Neuronal stem cell (in vitro differentiated cells): ENCODE data around the gene ARAP1.

Experiments used
- DNase-seq: peaks from one replicate; pipeline ENCODE4 v3.0.0-alpha.2; 2013; ENCODE audit warnings: low spot score
- H2AFZ ChIP-seq: one replicate; pipeline ENCODE4 v1.6.1; 2013; ENCODE audit warnings: mild to moderate bottlenecking, low read length, inconsistent platforms
- H2AK5ac ChIP-seq: 2 replicates; pipeline ENCODE4 v1.6.1; 2013; ENCODE audit warnings: low read depth, mild to moderate bottlenecking, inconsistent platforms, low read length, moderate library complexity, mixed read lengths
- H2BK120ac ChIP-seq: 2 replicates; pipeline ENCODE4 v1.6.1; 2013; ENCODE audit warnings: low read depth, mild to moderate bottlenecking, inconsistent platforms, low read length, moderate library complexity, mixed read lengths
- H2BK12ac ChIP-seq: one replicate; pipeline ENCODE4 v1.6.1; 2013; ENCODE audit warnings: low read length, inconsistent platforms
- H2BK15ac ChIP-seq: 2 replicates; pipeline ENCODE4 v1.6.1; 2013; ENCODE audit warnings: mild to moderate bottlenecking, low read length, inconsistent platforms, mixed read lengths
- H2BK5ac ChIP-seq: one replicate; pipeline ENCODE4 v1.6.1; 2013; ENCODE audit warnings: inconsistent platforms, mild to moderate bottlenecking, low read length, moderate library complexity
- H3K14ac ChIP-seq: one replicate; pipeline ENCODE4 v1.6.1; 2013; ENCODE audit warnings: low read length, inconsistent platforms
- H3K18ac ChIP-seq: 2 replicates; pipeline ENCODE4 v1.6.1; 2013; ENCODE audit warnings: low read length, inconsistent platforms
- H3K23ac ChIP-seq: 2 replicates; pipeline ENCODE4 v1.6.1; 2013; ENCODE audit warnings: low read depth, mild to moderate bottlenecking, mixed read lengths, low read length, inconsistent platforms; ENCODE audit not compliant: poor library complexity
- H3K27ac ChIP-seq: replicated peaks from 3 replicates; pipeline ENCODE4 v1.5.1; 2013; ENCODE audit warnings: low read length, inconsistent platforms
- H3K27me3 ChIP-seq, 3 experiments: 2 replicates each; pipeline ENCODE4 v1.6.1; 2013; ENCODE audit warnings: low read length in 3 of 3, mild to moderate bottlenecking in 2 of 3, inconsistent platforms in 1 of 3, low read depth in 1 of 3, mixed read lengths in 1 of 3, moderate library complexity in 1 of 3; ENCODE audit not compliant: control insufficient read depth in 3 of 3, insufficient read depth in 3 of 3
- H3K36me3 ChIP-seq, 2 donors: replicated peaks in 1 of 2; 2 replicates each; pipeline ENCODE4 v1.6.1; 2013; ENCODE audit warnings: low read length in 2 of 2; ENCODE audit not compliant: control insufficient read depth in 2 of 2, insufficient read depth in 2 of 2
- H3K4ac ChIP-seq: 2 replicates; pipeline ENCODE4 v1.6.1; 2013; ENCODE audit warnings: inconsistent platforms, mild to moderate bottlenecking, low read length, moderate library complexity
- H3K4me1 ChIP-seq, 2 donors: 1 replicate in 1 of 2; 2 replicates in 1 of 2; pipeline ENCODE4 v1.6.1; 2013; ENCODE audit warnings: low read length in 2 of 2, low read depth in 1 of 2; ENCODE audit not compliant: control insufficient read depth in 2 of 2, insufficient read depth in 1 of 2
- H3K4me2 ChIP-seq: one replicate; pipeline ENCODE4 v1.6.1; 2013; ENCODE audit warnings: mild to moderate bottlenecking, low read length, inconsistent platforms; ENCODE audit not compliant: insufficient read depth, poor library complexity, severe bottlenecking
- H3K4me3 ChIP-seq, 2 donors: 2 replicates each; pipeline ENCODE4 v1.5.1; 2013; ENCODE audit warnings: low read length in 2 of 2, mild to moderate bottlenecking in 2 of 2, inconsistent platforms in 1 of 2, moderate library complexity in 1 of 2
- H3K79me1 ChIP-seq: one replicate; pipeline ENCODE4 v1.6.1; 2013; ENCODE audit warnings: low read depth, mild to moderate bottlenecking, inconsistent platforms, low read length, moderate library complexity
- H3K9ac ChIP-seq: one replicate; pipeline ENCODE4 v1.6.1; 2013; ENCODE audit warnings: mild to moderate bottlenecking, low read depth, low read length, inconsistent platforms; ENCODE audit not compliant: poor library complexity
- H3K9me3 ChIP-seq, 2 donors: replicated peaks in 1 of 2; 2 replicates each; pipeline versions ENCODE3 to v1.6.1; 2013; ENCODE audit warnings: low read length in 2 of 2, mild to moderate bottlenecking in 2 of 2, inconsistent platforms in 1 of 2, low read depth in 1 of 2, mixed read lengths in 1 of 2, moderate library complexity in 1 of 2; ENCODE audit not compliant: control insufficient read depth in 2 of 2, insufficient read depth in 1 of 2
- H4K8ac ChIP-seq: one replicate; pipeline ENCODE4 v1.6.1; 2013; ENCODE audit warnings: low read depth, mild to moderate bottlenecking, inconsistent platforms, low read length, moderate library complexity
- H4K91ac ChIP-seq: one replicate; pipeline ENCODE4 v1.6.1; 2013; ENCODE audit warnings: low read length, low read depth, mild to moderate bottlenecking, inconsistent platforms; ENCODE audit not compliant: poor library complexity
- WGBS, 2 donors: extraction: QIAGEN DNeasy Blood & Tissue Kit; methylation state at CpG; one replicate each; pipeline ENCODE4 v1.1.7; 2013; ENCODE audit warnings: missing lambda C conversion rate in 2 of 2, mixed read lengths in 1 of 2; ENCODE audit not compliant: insufficient read length in 2 of 2, insufficient replicate concordance in 1 of 2; ENCODE audit errors: extremely low coverage in 2 of 2; 5-methylcytosine and 5-hydroxymethylcytosine counted together

The ARAP1 gene

GRCh38 chr11:72732329-72732728 lies 19.9 kb downstream of the ARAP1 start:
- Histone ChIP-seq H2BK5ac (no peak overlapping the region), H3K9me3 (no peaks in the 10 kb centered on the region), H3K27ac (no peak overlapping the region), H3K23ac (peak overlapping the region; percentile 43), H4K91ac (no peak overlapping the region), H3K4me2 (no peak overlapping the region), H3K4me3 (no peak overlapping the region), H3K9ac (no peak overlapping the region), H3K18ac (no peak overlapping the region), H2BK12ac (no peak overlapping the region), H3K27me3 (no peaks in the 10 kb centered on the region), H2AK5ac (no peak overlapping the region), H2BK120ac (no peak overlapping the region), H4K8ac (no peak overlapping the region), H2AFZ (no peak overlapping the region), H3K4me1 (peaks cover 5% of the 10 kb centered on the region in 2 donors), H3K79me1 (no peaks in the 10 kb centered on the region), H3K4ac (no peak overlapping the region), H2BK15ac (no peak overlapping the region), H3K36me3 (no peaks in the 10 kb centered on the region), H3K14ac (peak overlapping the region; percentile 71)
- WGBS, 2 donors, result no CpG with 5 or more reads among the region's 10 CpGs
- no peak for DNase-seq

- Histone ChIP-seq H4K91ac (no peak overlapping the region), H2BK12ac (no peak overlapping the region), H3K4me2 (no peak overlapping the region), H3K23ac (no peak overlapping the region), H3K9ac (no peak overlapping the region), H3K9me3 (no peaks in the 10 kb centered on the region), H3K18ac (no peak overlapping the region), H3K27ac (no peak overlapping the region), H2BK15ac (no peak overlapping the region), H2BK5ac (no peak overlapping the region), H2AFZ (no peak overlapping the region), H3K27me3 (no peaks in the 10 kb centered on the region), H3K36me3 (no peaks in the 10 kb centered on the region), H3K14ac (no peak overlapping the region), H3K4ac (no peak overlapping the region), H2BK120ac (no peak overlapping the region), H4K8ac (no peak overlapping the region), H2AK5ac (no peak overlapping the region), H3K4me1 (peaks cover under 1% of the 10 kb centered on the region in 2 donors), H3K79me1 (no peaks in the 10 kb centered on the region), H3K4me3 (no peak overlapping the region)
- DNase-seq, result no peak
- no CpG with 5 or more reads among the region's 2 CpGs for WGBS, 2 donors
Observed at GRCh38 chr11:72730737-72731136, 21.5 kb downstream of the ARAP1 start.

- DNase-seq, result no peak
- H3K79me1 ChIP-seq, result no peaks in the 10 kb centered on the region
- no peak overlapping the region for H2BK120ac ChIP-seq
- no peak overlapping the region for H3K9ac ChIP-seq
- no peak overlapping the region for H3K4me2 ChIP-seq
- H3K4ac ChIP-seq, result no peak overlapping the region
- no peak overlapping the region for H4K91ac ChIP-seq
- WGBS, 2 donors, result no CpG with 5 or more reads among the region's 5 CpGs
- no peak overlapping the region for H2BK5ac ChIP-seq
- H2AFZ ChIP-seq, result no peak overlapping the region
- no peak overlapping the region for H2BK12ac ChIP-seq
- no peak overlapping the region for H3K27ac ChIP-seq
- H3K23ac ChIP-seq, result no peak overlapping the region
- H3K27me3 ChIP-seq, result no peaks in the 10 kb centered on the region
- no peak overlapping the region for H2AK5ac ChIP-seq
- no peak overlapping the region for H2BK15ac ChIP-seq
- no peak overlapping the region for H4K8ac ChIP-seq
- no peaks in the 10 kb centered on the region for H3K4me1 ChIP-seq
- H3K9me3 ChIP-seq, result no peaks in the 10 kb centered on the region
- H3K18ac ChIP-seq, result no peak overlapping the region
- H3K36me3 ChIP-seq, result no peaks in the 10 kb centered on the region
- H3K14ac ChIP-seq, result no peak overlapping the region
- no peak overlapping the region for H3K4me3 ChIP-seq
Observed at GRCh38 chr11:72730243-72730642, 22.0 kb downstream of the ARAP1 start.

DNA sequence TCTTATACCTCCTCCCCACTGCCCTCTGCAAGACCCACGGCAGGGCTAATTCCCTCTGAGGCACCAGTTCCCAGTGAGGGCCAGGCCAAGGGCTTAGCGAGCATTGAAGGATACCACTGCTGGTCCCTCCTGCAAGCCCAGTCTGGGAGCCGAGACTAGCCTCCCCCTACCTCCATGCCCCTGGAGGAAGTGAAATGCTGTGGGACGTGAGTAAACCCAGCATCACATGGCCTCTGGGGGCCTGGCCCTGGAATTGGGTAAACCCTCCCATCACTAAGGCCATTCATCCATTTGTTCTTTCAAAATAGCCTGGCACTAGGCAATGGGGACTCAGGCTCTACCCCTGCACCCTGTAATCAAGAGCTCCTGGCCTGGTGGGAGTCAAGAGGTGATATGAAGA lies 24.7 kb downstream of the ARAP1 start:
- Histone ChIP-seq H3K23ac (peak overlapping the region; percentile 34), H3K79me1 (no peaks in the 10 kb centered on the region), H3K27ac (no peak overlapping the region), H3K9ac (no peak overlapping the region), H2BK5ac (peak overlapping the region; percentile 54), H3K4me1 (peaks cover 0 to 3% of the 10 kb centered on the region in 2 donors), H3K9me3 (no peaks in the 10 kb centered on the region), H4K8ac (no peak overlapping the region), H3K14ac (no peak overlapping the region), H2BK12ac (no peak overlapping the region), H3K27me3 (no peaks in the 10 kb centered on the region), H2BK15ac (no peak overlapping the region), H2BK120ac (no peak overlapping the region), H2AFZ (no peak overlapping the region), H3K36me3 (no peaks in the 10 kb centered on the region), H3K4me2 (no peak overlapping the region), H2AK5ac (peak overlapping the region; percentile 64), H3K18ac (no peak overlapping the region), H4K91ac (no peak overlapping the region), H3K4me3 (no peak overlapping the region), H3K4ac (peak overlapping the region; percentile 91)
- no peak for DNase-seq
- WGBS, 2 donors, result no CpG with 5 or more reads among the region's 4 CpGs
